GM21786 (cell line): ENCODE results near the gene CLBA1.
A peak's percentile ranks its signal among the peaks of the same experiment; 100 is the strongest.

ENCODE experiments used
- ATAC-seq: cut with Tn5 transposase; IDR thresholded peaks from one replicate; pipeline ENCODE4 v1.9.1; 2021; ENCODE audit not compliant: unreplicated experiment

The CLBA1 gene

GRCh38 chr14:105005329-105005928 lies 19.8 kb downstream of the CLBA1 start:
- no peak for ATAC-seq

- no peak for ATAC-seq
These were observed 20.6 kb downstream of the CLBA1 start for GRCh38 chr14:105005929-105006830.

GRCh38 chr14:105006831-105007592 lies 21.4 kb downstream of the CLBA1 start:
- no peak for ATAC-seq

- no peak for ATAC-seq
These were observed 22.1 kb downstream of the CLBA1 start for GRCh38 chr14:105007593-105008264.

- ATAC-seq = no peak
These were observed 24.5 kb downstream of the CLBA1 start for GRCh38 chr14:105010106-105010505.

GRCh38 chr14:105010891-105011291 lies 25.3 kb downstream of the CLBA1 start:
- no peak for ATAC-seq

GRCh38 chr14:105011312-105011990 lies 25.9 kb downstream of the CLBA1 start:
- ATAC-seq = no peak

- no peak for ATAC-seq
These were observed 26.8 kb downstream of the CLBA1 start for GRCh38 chr14:105012171-105012985.

- no peak for ATAC-seq
These were observed 27.7 kb downstream of the CLBA1 start for GRCh38 chr14:105013150-105013785.

GRCh38 chr14:105014032-105014431 lies 28.4 kb downstream of the CLBA1 start:
- no peak for ATAC-seq

GRCh38 chr14:105014631-105015030 lies 29.0 kb downstream of the CLBA1 start:
- ATAC-seq = no peak

- ATAC-seq = no peak
These were observed 29.7 kb downstream of the CLBA1 start for GRCh38 chr14:105015242-105015641.

GRCh38 chr14:105015905-105016304 lies 30.3 kb downstream of the CLBA1 start:
- ATAC-seq = no peak

GRCh38 chr14:105018414-105018813 lies 32.8 kb downstream of the CLBA1 start:
- no peak for ATAC-seq

GRCh38 chr14:105019861-105020814 lies 34.5 kb downstream of the CLBA1 start:
- ATAC-seq = peak; percentile 25

GRCh38 chr14:105020815-105021655 lies 35.4 kb downstream of the CLBA1 start, which contains the start of gene CDCA4:
Gene CDCA4, minus strand, starts transcription at chr14:105021083. Its CDS starts 9,154 bp downstream, at chr14:105011929.
- peak; percentile 76 for ATAC-seq

GRCh38 chr14:105021656-105022275 lies 36.2 kb downstream of the CLBA1 start:
- ATAC-seq = no peak
